ENCODE data around the gene PERP.

The PERP gene

GRCh38 chr6:138044972-138045371, 62.2 kb downstream of the PERP start:
- DNase-seq (ENCODE audit: low read depth) = no peak

GRCh38 chr6:138044458-138044857, 62.8 kb downstream of the PERP start:
- DNase-seq (ENCODE audit: low read depth) = peak; percentile 1
